HG03520 (cell line): Measurements from ENCODE around the gene THAP7.

ENCODE experiments used
- ATAC-seq: cut with Tn5 transposase; IDR thresholded peaks from one replicate; pipeline ENCODE4 v1.9.1; 2021; ENCODE audit warnings: mild to moderate bottlenecking, moderate library complexity; ENCODE audit not compliant: unreplicated experiment

Gene THAP7

DNA sequence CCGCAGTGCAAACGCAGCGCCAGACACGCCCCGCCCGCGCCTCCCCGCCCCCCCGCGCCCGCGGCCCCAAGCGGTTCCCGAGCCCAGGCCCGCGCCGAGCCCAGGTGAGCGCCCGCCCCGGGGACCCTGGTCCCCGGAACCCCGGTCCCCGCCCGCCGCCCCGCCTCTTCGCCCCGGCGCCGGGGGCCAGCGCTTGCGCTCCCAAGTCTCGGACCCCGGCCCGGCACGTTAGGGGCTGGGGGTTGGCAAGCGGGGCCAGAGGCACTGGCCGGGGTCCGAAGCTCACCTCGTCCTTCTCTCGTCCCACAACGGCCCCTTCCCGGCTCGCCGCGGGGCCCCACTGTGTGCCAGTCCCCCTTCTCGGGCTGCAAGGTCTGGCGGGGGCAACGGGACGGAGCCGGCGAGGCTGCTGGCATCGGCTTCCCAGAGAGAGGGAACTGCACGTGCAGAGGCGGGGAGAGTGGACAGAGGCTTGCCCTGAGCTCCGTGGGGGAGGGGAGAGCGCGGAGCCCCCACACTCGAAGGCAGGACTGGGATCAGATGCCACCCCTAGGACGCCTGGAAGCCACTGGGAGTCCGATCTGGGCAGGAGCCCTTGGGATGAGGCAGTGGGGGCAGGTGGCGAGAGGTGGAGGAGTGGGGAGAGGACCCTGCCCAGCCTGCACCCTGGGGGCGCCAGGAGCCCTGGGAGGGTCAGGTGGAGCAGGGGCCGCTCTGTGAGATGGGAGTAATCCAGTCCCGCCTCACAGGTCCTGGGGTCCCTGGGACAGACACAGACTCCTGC lies 36.6 kb downstream of the THAP7 start:
- ATAC-seq = no peak

DNA sequence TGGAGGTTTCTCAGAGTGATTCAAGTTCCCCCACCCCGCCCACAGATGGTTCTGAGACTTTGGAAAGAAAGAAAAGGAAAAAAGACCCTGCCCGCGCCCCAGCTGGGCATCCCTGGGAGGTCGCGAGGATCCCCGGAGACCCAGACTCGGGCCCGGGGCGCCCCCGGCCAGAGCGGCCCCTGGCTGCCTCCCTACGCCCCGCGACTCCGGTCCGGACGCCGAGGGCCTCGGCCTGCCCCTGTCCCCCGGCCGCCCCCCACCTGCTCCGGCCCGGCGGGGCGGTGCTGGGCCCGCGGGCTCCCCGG lies 37.2 kb downstream of the THAP7 start:
- ATAC-seq = no peak

- no peak for ATAC-seq
Measured at GRCh38 chr22:20964090-20964798, 37.7 kb downstream of the THAP7 start.

GRCh38 chr22:20963201-20964052 lies 38.5 kb downstream of the THAP7 start:
- no peak for ATAC-seq

GRCh38 chr22:20962491-20962945 lies 39.4 kb downstream of the THAP7 start:
- ATAC-seq = no peak

GRCh38 chr22:20960609-20961008 lies 41.3 kb downstream of the THAP7 start:
- ATAC-seq = no peak

DNA sequence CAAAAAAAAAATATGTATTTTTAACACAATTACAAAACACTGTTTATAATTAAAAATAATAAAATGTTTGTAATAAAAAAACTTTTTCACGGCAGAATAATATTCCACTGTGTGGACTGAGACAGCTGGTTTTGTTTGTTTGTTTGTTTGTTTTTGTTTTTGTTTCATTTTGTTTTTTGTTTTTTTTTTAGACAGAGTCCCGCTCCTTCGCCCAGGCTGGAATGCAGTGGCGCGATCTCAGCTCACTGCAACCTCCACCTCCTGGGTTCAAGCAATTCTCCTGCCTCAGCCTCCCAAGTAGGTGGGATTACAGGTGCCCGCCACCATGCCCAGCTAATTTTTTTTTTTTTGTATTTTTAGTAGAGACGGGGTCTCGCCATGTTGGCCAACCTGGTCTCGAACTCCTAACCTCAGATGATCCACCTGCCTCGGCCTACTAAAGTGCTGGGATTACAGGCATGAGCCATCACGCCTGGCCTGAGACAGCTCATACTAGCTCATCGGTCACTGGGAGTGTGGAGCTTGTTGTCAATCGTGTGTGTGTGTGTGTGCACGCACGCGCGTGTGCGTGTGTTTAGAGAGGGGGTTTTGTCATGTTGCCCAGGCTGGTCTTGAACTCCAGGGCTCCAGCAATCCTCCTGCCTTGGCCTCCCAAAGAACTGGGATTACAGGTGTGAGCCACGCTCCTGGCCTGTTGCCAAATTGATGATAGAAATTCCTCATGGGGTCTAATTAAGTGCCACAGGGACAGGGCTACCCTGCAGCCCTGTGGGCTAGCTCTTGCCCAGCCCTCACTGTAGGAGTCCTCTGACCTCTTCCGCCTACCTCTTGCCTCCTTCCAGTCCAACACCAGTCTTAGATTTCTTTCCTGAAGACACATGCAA lies 42.1 kb downstream of the THAP7 start:
- no peak for ATAC-seq

DNA sequence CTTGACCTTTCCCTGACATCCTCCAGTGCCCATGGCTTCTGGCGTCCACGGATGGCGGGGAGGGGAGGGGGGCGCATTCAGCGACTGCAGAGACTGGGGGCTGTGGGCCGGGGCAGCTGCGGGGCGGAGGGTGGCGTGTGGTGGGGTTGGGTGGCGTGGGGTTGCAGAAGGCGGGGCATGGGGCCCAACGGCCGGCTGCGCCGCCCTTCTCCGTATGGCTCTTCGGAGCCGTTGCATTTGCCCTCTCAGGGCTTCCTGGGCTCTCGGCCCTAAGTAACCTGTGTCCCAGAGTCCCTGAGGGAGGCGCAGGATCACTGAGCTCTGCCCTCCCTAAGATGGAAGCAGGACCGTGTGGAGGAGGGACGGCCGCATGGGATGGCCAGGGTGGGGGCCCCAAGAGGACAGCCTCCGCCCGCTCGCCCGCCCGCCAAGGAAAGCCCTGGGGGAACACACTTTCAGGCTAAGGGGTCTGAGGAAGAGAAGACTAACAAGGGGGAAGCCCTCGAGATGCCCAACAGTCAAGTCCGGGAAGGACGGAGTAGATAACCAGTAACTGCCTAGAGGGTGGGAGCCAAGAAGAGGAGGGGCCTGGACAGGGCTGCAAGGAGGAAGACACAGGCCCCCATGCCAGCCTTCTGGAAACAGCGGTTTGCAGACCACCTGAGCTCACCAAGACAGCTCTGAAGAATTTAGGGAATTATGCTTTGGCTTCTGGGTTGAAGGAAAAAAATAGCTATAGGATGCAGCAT lies 44.1 kb downstream of the THAP7 start:
- no peak for ATAC-seq

GRCh38 chr22:20957102-20957682 lies 44.7 kb downstream of the THAP7 start:
- no peak for ATAC-seq

DNA sequence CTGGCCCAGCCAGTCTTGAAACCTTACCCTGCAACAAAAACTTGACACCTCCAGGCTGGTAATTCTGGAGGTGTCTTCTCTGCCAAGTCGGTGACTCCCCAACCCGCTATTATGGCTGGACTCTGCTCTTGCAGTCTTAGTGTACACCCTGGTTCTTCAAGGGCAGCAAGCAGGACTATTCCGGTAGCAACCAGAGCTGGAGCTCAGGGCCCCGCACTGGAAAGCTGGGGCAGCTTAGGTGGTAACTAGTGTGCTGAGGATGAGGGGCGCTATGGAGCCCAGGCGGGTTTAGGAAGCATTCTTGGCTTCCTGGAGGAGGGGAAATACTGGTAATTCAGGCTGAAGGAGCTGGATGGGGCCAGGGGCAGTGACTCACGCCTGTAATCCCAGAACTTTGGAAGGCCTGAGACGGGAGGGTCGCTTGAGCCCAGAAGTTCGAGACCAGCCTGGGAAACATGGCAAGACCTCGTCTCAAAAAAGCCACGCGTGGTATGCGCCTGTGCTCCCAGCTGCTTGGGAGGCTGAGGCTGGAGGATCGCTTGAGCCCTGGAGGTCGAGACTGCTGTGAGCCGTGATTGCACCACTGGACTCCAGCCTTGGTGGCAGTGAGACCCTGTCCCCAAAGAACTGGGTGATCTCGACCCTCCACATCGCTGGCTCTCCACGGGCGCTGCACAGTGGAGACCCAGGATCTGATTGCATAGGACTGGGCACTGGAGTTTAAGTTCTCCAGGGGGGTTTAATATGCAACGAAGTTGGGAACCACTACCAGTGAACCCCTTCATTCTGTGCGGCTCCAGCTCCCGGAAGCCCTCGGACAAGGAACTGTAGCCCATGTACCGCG lies 45.4 kb downstream of the THAP7 start:
- no peak for ATAC-seq

GRCh38 chr22:20955548-20955947 lies 46.4 kb downstream of the THAP7 start:
- ATAC-seq = no peak

DNA sequence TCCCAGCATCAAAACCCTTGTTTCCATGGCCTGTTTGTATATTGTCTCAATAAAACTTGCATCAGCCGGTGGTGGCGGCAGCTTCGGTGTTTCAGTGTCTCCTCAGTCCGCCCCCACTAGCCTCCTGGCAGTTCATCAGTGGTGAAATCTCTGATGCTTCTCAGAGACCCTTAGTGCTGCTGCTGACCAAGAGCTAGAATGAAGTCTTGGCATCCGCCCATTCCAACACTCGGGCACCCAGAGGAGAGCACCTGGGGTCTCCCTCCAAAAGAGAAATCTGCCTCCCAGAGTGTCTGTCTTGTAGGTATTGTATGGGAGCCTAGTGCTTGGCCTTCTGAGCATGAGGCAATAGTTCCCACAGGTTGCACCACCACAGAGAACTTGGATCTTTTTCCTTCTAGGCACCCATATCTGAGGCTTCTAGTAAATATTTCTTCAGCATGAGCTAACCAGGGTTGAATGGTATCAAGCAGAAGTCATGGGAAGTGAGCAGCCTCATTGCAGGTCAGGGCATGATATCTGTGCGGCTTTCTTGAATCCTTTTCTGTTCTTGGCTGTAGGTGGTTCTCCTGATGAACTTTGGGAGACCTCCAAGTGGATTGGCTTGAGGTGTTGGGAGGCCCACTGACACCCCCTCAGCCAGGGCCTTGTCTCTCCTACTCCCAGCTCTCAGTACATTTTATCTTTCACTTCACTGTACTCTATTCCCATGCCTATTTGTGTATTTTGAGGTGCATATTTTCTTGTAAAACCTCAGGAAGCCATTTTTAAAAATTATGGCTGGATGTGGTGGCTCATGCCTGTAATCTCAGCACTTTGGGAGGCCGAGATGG lies 48.0 kb downstream of the THAP7 start:
- no peak for ATAC-seq

GRCh38 chr22:20953342-20953608 lies 48.6 kb downstream of the THAP7 start:
- ATAC-seq = no peak

DNA sequence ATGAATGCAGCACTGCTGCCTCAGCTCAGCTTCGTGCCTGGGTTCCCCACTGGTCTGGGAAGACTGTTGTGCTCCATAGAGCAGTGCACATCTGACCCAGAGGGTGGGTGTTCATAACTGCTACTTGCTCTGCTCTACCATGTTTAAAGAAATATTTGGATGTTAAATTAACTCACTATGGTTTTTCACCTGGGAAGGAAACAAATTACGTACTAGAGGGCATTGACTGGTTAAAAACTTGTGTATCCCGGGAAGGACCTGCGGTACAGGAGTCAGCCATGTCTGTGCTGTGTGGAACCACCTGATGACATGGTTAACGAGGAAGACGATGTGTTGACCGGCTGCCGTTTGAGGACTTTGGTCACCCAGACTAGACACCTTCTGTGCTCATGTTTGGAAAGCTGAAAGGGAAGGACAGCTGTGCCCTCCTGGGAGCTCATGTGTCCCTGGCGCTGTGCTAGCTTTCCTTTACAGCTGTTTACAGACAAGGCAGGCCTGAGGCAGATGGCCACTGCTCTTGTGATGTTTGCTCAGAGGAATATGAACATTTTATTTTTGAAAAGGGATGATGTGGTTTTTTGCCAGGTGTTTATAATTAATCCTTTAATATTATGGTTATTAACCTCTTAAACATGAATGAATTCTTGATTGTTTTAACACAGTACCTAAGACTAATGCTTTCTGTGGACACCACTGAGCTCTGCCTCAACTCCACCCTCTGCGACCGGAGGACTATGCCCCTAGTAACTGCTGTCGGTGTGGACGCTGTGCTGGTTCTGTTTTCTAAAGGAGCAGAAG lies 49.2 kb downstream of the THAP7 start:
- no peak for ATAC-seq

DNA sequence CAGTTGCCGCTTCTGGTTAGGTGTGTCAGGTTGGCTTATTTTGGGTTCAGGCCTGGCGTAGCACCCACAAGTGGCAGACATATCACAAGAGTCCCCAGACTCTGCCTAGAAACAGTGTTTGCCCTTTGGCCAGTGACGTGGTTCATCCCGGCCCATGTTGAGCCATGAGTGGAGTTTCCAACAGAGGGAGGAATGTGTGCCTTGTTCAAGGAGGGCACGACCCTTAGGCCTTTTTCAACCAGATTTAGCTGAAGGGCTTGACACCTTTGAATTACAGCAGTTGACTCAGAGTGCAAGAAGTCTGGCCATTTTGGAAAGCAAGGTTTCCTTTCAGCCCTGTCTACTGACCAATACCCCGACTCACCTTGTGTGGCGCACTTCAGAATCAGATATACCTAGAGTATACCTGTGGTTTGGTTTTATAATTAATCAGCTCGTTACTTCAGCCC lies 50.0 kb downstream of the THAP7 start:
- no peak for ATAC-seq

GRCh38 chr22:20951151-20951931 lies 50.6 kb downstream of the THAP7 start:
- ATAC-seq = no peak
